ENCODE data around the gene CD34.

CD34 gene

DNA sequence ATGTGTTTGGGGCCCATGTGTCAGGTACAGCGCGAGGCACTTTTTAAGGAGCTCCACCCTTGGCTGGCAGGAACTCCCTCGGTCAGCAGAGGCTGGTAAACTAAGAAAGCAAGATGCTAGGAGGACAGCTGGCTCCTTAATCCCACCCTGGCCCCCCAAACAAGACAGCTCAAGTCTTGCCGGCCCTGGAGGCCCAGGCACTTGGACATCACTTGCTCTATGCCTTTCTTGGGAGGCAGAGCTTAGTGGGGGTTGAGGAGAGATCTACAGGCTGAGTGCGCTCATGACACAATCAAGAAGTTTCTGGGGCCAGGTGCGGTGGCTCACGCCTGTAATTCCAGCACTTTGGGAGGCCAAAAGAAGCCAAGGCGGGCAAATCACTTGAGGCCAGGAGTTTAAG, 78.1 kb downstream of the CD34 start:
- no peak for DNase-seq (ENCODE audit: low read depth)

DNA sequence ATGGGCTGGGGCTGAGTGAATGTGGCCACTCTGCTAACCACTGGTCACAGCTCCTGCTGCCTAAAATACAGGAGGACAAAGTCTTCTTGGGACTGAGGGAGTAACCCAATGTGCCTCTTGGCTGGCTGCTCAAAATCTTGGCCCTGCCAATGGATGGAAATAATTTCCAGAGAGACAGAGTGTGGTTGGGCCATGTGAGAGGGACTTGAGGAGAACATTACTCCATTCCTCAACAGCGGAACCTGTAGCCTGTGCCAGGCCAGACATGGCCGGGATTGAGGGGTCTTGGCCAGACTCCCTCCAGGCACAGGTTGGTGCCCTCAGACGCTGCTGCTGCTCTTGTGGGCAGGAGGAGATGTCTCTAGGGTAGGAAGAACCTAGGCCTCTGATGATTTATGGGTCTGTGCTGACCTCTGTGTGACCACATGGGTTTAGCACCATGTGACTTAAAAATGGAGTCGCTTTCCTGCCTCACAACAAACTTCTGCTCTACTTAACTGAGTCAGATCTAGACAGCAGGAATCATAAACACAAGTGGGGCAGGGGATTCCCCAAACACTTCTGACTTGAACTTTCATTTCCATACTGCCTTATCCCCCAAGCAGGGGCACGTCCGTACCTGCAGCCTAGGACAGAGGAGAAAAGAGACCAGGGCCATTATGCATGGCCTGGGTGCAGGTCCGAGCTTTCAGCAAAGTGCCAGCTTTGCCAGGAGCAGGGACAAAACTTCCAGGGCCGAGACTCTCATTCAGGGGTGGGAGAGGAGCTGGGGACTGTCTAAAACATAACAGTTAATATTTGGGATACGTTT, 79.2 kb downstream of the CD34 start:
- DNase-seq (ENCODE audit: low read depth): no peak
